HG02610 (cell line): ENCODE results near the gene PRSS1.
"Not testable (repeated sequence)": the region's sequence is repeated elsewhere in the genome, so short reads cannot be mapped to it uniquely, and the experiment has no call there.

Experiments
- ATAC-seq: cut with Tn5 transposase; IDR thresholded peaks from one replicate; pipeline ENCODE4 v1.9.1; 2021; ENCODE audit warnings: mild to moderate bottlenecking, moderate library complexity; ENCODE audit not compliant: unreplicated experiment

The PRSS1 gene

DNA sequence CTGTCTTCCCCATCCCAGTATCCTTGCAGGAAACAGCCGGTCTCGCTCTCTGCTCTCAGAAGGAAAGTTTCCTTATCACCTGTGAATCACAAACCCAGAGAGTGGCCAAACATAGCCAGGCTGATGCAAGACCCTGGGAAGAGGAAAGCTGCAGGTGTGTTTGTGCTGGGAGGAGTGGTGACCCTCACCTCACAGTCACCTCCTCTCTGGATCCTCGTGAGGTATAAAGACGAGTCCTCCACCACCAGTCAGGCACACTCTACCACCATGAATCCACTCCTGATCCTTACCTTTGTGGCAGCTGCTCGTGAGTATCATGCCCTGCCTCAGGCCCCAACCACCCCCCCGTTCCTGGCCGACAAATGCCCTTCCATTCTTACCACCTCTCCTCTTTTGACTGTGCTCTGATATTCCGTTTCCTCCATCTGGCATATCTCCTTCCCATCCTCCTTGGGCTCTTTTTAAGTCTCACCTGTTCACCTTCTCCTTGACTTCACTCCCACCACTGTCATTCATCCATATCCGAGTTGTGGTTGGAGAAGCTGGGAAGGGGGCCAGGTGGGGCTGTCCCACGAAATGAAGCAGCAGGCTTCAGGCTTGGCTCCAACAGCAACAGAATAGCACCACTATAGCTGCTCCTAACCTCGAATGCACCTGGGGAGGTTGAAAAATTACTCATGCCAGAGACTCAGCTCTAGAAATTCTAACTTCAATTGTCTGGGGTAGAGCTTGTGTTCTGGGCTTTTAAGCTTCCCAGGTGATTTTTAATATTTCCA, at the start of gene PRSS1:
Gene PRSS1, plus strand, starts transcription at position 255 of the 776 bp plus-strand sequence. Its CDS starts 13 bp downstream, at position 268.
- no peak for ATAC-seq

DNA sequence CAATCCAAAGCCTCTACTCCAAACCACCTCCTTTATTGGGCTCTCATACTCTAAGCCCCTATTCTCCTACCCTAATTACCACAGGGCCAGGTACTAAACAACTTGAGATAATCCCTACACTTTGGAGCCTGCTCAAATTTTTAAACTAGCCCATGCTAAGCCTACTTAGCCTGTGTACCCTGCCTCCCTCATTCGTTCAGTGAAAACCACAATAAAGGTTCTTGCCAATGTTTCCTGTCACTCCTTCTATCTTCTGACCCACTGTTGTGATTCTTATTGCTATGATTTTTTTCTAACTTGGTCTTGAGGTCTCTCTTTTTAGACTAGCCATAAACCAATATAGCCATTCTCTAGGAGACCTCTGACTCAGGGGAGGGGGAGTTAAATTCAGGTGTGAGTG, 48.3 kb upstream of the PRSS1 start:
- not testable (repeated sequence) for ATAC-seq

DNA sequence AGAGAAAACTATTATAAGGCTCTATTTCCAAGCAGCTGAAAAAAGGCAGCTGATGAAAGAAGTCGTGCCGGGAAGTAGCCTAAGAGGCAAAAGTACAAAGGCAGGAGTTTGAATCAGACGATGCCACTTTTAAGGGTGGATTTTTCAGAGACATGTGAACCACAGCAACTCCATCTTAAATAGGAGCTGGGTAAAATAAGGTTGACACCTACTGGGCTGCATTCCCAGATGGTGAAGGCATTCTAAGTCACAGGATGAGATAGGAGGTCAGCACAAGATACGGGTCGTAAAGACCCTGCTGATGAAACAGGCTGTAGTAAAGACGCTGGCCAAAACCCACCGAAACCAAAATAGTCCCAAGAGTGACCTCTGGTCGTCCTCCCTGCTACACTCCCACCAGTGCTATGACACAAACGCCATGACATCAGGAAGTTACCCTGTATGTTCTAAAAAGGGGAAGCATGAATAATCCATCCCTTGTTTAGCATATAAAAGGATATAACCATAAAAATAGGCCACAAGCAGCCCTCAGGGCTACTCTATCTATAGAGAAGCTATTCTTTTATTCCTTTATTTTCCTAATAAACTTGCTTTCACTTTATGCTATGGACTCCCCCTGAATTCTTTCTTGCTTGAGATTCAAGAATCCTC, 45.5 kb upstream of the PRSS1 start:
- ATAC-seq, result no peak

DNA sequence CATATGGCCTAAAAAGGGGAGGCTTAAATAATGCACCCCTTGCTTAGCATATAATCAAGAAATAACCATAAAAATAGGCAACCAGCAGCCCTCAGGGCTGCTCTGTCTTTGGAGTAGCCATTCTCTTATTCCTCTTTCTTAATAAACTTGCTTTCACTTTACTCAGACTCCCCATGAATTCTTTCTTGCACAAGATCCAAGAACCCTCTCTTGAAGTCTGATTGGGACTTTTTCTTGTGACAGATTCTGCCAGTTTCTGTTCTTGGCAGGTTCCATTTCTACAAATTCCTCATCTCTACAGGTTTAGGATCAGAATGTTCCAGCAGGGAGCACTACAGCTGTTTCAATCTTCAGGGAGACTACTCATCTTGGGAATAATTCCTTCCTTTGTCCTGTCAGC, 40.5 kb upstream of the PRSS1 start:
- ATAC-seq, result not testable (repeated sequence)

DNA sequence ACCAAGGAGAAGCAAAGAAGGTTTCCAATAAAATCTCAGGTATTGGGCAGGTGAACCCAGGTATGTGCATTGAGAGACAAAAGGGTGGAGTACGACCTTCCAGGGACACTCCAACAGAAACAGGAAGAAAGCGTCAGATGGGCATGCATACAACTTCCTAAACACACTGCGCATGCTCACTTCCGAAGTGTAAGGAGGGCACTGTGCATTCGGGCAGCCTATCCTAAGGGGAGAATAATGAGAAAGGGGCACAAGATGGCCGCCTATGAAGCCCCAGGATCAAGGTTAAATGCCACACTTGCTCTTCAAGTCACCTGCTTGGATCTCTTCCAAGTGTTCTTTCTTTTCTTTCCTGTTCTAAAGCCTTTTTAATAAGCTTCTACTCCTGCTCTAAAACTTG, 39.4 kb upstream of the PRSS1 start:
- ATAC-seq, result no peak

DNA sequence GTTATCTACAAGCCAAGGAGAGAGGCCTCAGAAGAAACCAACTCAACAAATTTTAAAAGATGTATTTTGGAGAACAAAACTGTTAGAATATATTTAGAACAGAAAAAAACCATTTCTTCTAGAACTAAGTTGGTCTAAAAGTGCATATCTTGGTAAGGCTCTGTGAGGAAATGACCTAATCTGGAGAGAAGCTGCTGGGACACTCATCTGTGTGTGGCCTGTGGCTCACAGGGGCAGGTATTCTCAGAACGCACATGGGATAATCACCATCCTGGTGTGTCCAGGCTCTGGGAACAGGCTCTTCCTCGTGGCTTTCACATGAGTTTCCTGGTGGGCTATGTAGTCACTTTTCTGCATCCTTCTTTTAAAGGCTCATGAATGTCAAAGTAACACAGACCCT, 38.1 kb upstream of the PRSS1 start:
- no peak for ATAC-seq

DNA sequence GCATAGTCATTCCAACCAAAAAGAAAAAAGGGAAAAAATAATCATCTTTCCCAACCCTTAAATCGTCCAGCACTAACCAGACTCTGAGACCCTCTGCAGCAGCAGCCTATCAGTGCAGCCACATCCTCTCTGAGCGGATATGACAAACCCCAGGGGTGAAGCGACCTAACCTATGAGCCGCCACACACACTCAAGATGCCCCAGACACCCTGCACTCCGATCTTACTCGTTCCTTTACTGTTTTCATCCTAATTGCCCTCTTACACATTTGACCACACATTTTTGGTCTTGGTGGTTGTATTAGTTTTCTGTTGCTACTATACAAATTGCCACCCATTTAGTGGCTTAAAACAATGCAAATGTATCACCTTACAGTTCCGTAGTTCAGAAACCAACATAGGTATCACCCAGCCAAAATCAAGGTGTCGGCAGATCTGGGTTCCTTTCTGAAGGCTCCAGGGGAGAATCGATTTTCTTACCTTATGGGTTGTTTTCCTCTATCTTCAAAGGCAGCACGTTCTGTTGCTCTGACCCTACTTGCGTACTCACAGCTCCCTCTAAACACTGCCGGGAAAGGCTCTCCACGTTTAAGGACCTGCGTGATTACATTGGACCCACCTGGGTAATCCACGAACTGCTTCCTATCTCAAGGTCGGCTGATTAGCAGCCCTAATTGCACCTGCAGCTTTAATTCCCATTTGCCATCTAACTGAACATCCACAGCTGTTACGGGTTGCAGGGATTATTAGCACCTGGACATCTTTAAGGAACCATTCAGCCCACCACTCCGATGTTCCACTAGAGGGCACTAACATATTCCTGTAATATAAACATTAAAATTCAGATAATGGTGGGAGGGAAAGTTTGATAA, 37.3 kb upstream of the PRSS1 start:
- ATAC-seq, result no peak

DNA sequence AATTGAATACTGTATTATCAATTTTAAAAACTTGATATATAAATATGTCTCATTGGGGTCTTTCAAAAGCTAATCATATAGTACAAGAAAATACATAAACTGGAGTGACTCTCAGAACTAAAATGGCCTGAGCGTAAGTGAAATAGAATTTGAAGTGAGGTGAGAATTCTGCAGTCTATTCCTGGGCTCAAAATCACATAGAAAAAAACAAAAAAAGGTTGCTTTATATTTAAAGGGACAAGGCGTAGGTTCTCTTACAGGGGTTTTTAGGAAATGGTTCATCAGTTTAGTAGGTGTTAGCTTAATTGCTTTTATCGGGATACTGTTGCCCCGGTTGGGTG, 36.7 kb upstream of the PRSS1 start:
- no peak for ATAC-seq

DNA sequence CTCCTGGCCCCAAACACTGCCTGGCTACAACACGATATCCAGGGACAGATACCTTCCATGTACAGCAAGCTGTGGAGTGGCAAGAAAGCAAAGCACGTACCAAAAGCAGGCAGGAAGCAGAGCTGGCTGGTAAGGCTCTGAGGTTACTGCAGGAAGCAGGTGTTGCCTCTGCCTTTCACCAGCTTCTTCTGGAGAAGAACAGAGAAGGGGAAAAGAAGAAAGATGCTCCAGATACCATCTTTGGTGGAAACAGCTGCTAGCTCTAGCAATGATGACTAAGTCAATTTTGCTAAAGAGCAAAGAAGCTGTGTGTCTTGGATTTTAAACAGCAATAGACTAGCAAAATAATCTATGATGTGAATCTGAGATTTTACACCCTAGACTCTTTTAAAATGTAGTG, 34.9 kb upstream of the PRSS1 start:
- ATAC-seq, result no peak

DNA sequence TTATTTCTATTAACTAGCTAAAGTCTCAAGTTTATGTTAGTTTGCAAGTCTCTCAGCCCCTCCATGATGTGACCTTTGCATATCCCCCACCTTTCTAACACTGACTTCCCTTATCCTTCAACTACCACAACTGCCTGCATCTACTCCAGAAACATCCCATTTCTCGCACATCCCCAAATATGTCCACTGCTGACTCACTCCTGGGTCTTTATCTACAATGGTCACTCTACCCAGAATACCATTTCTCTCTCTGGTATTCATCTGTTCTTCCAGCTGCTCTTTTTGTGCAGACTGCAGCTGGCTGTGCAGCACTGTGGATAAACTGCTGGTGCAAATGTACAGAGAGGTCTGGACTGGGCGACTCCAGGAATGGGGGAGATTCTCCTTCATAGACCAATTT, 32.7 kb upstream of the PRSS1 start:
- no peak for ATAC-seq

DNA sequence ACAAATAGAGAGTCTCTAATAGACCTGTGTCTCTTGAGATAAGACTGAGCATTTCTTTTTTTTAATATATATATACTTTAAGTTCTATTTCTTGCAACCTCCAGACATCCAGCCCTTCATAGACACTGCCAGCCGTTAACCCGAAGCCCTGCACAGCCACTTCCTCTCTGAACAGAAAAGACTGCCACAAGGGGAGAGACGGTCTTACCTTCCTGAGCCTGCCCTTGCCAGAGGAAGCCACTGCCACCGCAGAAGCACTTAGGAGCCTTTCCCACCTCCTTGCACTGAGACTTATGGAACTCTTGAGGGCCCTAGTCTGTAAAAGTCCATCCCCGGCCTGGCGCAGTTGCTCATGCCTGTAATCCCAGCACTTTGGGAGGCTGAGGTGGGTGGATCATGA, 31.8 kb upstream of the PRSS1 start:
- ATAC-seq, result no peak

DNA sequence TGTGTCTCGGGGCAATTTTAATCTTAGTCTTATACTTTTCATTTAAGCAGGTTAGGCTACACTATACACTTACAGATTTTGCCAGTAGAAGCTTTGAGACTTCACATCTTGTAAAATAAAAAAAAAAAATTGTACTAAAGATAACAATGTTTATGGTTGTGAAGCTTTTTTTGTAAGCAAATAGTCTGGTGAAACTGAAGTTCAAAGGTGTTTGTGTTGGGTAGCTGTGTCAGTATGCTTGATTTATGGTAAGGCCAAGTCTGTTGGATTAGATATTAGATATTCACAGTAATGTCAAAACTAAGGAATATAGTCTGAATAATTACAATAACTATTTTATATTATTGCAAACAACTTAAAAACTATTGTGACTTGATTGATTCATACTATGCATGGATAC, 31.0 kb upstream of the PRSS1 start:
- ATAC-seq, result no peak

DNA sequence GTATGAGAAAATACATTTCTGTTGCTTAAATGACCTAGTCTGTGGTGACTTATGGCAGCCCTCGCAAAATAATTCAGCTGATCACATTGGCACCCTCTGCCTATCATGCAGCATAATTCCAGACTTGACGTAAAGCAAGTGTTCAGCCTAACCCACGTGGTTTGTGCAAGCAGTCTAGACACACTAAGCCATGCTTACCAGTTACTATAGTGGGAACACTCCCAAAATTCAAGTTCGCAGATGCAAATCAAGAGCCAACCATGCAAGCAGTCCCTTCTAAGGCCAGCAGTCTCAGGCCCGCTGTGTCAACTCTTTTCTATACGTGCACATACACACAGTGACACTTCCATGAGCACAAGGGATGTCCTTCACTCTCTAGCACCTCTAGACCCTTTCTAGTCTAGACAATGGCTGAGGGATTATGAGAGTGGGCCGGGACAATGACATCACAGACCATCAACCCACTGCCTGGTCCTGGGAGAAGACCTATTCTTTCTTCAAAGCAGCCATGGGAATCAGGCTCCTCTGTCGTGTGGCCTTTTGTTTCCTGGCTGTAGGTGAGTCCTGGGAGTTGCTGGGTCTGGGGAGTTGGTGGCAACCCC, 29.0 kb upstream of the PRSS1 start:
- ATAC-seq, result no peak

DNA sequence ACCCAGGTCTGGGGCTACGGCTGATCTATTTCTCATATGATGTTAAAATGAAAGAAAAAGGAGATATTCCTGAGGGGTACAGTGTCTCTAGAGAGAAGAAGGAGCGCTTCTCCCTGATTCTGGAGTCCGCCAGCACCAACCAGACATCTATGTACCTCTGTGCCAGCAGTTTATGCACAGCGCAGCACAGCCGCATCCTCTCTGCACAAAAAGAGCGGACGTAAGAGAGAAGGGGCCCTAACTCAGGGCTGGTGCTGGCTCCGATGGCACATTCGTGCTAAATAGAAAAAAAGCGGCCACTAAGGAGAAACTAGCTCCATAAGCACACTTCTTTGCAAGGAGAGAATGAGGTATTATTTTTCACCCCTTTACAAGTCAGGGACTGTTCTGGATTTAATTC, 28.3 kb upstream of the PRSS1 start:
- no peak for ATAC-seq

DNA sequence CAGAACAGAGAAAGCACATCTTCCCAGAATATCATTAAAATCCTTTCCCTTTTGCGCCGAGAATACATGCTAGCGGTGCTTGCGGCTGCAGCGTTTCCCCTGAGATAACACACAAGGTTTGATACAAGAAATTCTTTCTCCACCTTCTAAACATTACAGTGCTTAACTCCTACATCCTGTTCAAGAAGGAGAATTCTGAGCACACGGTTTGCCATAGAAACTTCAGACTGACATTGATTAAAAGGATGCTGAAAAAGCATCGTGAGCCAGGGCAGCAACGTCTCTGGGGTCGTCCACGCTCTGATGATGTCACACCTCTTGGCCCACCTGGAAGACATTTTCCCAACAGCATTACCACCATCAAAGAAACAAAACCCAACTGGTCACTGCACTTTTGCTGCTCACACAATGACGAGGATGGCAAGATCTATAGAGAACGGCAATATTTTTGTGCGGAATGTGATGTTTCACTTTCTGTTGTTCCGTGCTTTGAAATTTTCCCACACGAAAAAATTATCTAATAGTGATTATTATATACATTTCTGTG, 27.0 kb upstream of the PRSS1 start:
- ATAC-seq, result no peak

DNA sequence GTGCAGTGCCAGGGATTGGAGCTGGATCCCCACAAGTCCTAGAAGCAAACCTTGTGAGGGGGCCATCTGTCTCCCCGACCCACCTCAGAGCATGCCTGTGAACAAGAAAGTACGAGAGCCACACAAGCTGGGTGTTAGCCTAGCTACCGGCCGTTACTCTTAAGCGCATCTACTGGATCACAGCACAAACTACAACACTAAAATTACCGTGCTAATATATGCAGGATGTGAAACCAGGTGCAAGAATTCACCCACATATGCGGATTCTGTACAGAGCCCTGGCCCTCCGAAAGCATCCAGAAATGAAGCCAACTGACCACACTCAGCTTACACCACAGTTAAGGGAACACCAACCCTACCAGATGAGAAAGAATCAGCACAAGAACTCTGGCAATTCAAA, 16.0 kb upstream of the PRSS1 start:
- no peak for ATAC-seq

DNA sequence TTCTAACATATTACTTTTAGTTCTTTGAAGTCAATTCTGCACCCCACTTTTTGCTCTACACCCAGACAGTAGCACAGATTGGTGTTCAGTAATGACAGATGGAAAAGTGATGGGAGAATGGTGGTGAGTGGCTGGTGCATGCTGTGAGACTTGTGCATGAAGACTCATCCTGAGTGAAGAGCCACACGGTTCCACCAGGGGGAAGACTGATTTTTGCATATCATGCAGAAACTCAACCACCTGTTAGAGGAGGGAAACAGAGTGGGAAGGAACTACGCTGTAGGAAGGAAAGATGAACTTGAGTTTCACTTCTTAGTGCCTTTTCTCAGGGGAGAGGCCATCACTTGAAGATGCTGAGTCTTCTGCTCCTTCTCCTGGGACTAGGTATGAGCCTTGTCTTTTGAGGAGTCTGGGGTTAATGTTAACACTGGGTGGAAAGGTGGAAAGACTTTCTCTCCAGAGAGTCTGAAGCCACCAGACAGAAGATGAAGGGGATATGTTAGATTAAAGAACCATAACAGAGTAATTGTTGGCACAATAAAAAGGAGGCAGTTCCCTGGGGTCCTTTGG, 9.3 kb upstream of the PRSS1 start:
- ATAC-seq, result peak; percentile 92

DNA sequence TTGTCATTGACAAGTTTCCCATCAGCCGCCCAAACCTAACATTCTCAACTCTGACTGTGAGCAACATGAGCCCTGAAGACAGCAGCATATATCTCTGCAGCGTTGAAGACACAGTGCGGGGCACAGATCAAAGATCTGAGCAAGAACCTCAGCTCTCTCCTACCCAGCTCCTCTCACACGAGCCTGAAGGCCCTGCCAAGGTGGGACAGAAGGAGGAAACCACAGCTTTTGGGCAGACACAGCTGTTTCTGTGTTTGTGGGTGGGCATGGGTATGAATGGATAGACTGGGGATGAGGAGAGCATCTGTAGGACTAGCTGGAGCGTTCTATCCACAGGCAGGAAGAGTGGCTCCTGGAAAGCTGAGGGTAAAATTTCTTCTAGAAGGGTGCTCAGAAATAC, 8.5 kb upstream of the PRSS1 start:
- ATAC-seq, result no peak

DNA sequence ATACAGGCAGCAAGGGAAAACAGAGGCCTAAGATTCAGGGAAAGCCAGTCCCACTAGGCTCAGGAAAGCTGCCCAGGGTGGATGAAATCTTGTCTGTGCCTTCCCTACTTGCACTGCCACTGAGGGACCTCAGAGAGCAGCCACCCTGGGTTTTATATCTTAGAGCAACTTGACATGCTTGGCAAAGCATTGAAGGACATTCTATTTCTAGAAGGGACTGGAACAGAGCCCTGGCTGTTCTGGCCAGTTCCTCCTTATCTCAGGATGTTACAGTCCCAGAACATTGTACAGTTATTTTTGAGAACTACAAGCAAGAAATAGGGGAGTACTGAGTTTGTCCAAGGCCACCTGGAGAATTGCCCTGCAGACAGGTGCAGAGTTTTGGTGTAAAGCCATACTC, 7.3 kb upstream of the PRSS1 start:
- ATAC-seq, result not testable (repeated sequence)

DNA sequence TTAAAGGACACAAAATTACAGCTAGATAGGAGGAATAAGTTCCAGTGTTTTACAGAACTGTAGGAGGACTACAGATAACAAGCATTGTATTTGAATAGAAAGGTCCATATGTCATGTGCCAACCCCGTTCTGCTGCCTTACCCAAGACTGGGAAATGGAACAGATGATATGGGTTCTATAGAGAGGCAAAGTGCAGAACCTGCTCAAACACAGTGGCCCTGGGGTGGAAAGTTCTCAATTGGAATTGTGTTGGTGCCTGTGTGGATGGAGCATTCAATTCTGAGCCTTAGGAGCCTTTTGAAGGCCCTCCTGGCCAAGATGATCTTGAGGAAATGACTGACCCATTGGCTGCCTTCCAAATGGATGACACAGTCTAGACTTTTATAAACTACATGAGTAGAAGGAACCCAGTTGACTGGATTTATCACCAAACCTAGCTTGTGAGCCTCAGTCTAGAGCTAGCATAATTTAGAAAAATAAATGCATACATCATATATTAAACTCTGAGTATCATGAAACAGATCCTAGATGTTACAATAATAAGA, 4.1 kb upstream of the PRSS1 start:
- ATAC-seq, result no peak

DNA sequence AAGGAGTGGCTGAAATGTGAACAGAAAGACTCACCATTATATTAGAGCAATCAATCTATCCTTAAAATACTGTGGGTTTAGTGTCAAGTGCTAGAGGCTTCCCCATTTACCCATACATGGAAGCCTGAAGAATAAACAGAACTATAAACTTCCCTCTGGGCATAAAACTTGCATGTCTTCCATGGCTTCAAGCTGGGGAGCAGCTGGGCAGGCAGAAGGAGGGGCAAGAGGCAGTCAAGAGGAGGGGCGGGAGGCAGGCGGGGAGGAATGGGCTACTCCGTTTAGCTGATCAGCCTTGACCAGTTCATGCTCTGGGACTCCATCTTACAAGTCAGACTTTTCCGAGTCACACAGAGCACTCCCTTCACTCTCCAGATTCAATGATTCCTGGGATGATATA, 3.5 kb upstream of the PRSS1 start:
- ATAC-seq, result no peak
